Measurements from ENCODE around the gene C4B.
"Not testable (repeated sequence)": the region's sequence is repeated elsewhere in the genome, so short reads cannot be mapped to it uniquely, and the experiment has no call there.

Gene C4B

GRCh38 chr6:31996385-31996784 is 18.2 kb upstream of the C4B start:
- not testable (repeated sequence) for H3K27ac Mint-ChIP-seq; H3K9me3 Mint-ChIP-seq; DNase-seq; H3K27me3 Mint-ChIP-seq (ENCODE audit: low read depth, poor library complexity); H3K4me1 Mint-ChIP-seq; H3K4me3 Mint-ChIP-seq; H3K36me3 Mint-ChIP-seq (ENCODE audit: low read depth)

GRCh38 chr6:32002546-32003268 is 11.9 kb upstream of the C4B start:
- H3K27ac Mint-ChIP-seq; H3K4me3 Mint-ChIP-seq; H3K36me3 Mint-ChIP-seq (ENCODE audit: low read depth); H3K27me3 Mint-ChIP-seq (ENCODE audit: low read depth, poor library complexity); H3K4me1 Mint-ChIP-seq; DNase-seq; H3K9me3 Mint-ChIP-seq: not testable (repeated sequence)

- H3K4me1 Mint-ChIP-seq; H3K27me3 Mint-ChIP-seq (ENCODE audit: low read depth, poor library complexity); DNase-seq; H3K36me3 Mint-ChIP-seq (ENCODE audit: low read depth); H3K4me3 Mint-ChIP-seq; H3K9me3 Mint-ChIP-seq; H3K27ac Mint-ChIP-seq: not testable (repeated sequence)
Observed at GRCh38 chr6:32003301-32003700, 11.3 kb upstream of the C4B start.

- H3K4me3 Mint-ChIP-seq; DNase-seq; H3K27me3 Mint-ChIP-seq (ENCODE audit: low read depth, poor library complexity); H3K27ac Mint-ChIP-seq; H3K4me1 Mint-ChIP-seq; H3K9me3 Mint-ChIP-seq; H3K36me3 Mint-ChIP-seq (ENCODE audit: low read depth): not testable (repeated sequence)
Observed at GRCh38 chr6:32004393-32004792, 10.2 kb upstream of the C4B start.

GRCh38 chr6:32004864-32005537 is 9.6 kb upstream of the C4B start:
- H3K36me3 Mint-ChIP-seq (ENCODE audit: low read depth); H3K4me1 Mint-ChIP-seq; H3K27ac Mint-ChIP-seq; H3K4me3 Mint-ChIP-seq; H3K27me3 Mint-ChIP-seq (ENCODE audit: low read depth, poor library complexity); H3K9me3 Mint-ChIP-seq; DNase-seq: not testable (repeated sequence)

GRCh38 chr6:32005538-32005880 is 9.1 kb upstream of the C4B start:
- H3K27me3 Mint-ChIP-seq (ENCODE audit: low read depth, poor library complexity); H3K27ac Mint-ChIP-seq; H3K36me3 Mint-ChIP-seq (ENCODE audit: low read depth); H3K4me3 Mint-ChIP-seq; DNase-seq; H3K9me3 Mint-ChIP-seq; H3K4me1 Mint-ChIP-seq: not testable (repeated sequence)

- H3K4me3 Mint-ChIP-seq; H3K9me3 Mint-ChIP-seq; H3K27me3 Mint-ChIP-seq (ENCODE audit: low read depth, poor library complexity); H3K36me3 Mint-ChIP-seq (ENCODE audit: low read depth); H3K4me1 Mint-ChIP-seq; H3K27ac Mint-ChIP-seq; DNase-seq: not testable (repeated sequence)
Observed at GRCh38 chr6:32005991-32006529, 8.5 kb upstream of the C4B start.

- H3K27me3 Mint-ChIP-seq (ENCODE audit: low read depth, poor library complexity); H3K4me3 Mint-ChIP-seq; H3K36me3 Mint-ChIP-seq (ENCODE audit: low read depth); DNase-seq; H3K27ac Mint-ChIP-seq; H3K4me1 Mint-ChIP-seq; H3K9me3 Mint-ChIP-seq: not testable (repeated sequence)
Observed at GRCh38 chr6:32007086-32007485, 7.5 kb upstream of the C4B start.

GRCh38 chr6:32008037-32008436 is 6.6 kb upstream of the C4B start:
- not testable (repeated sequence) for H3K36me3 Mint-ChIP-seq (ENCODE audit: low read depth); H3K4me3 Mint-ChIP-seq; H3K4me1 Mint-ChIP-seq; H3K27me3 Mint-ChIP-seq (ENCODE audit: low read depth, poor library complexity); H3K9me3 Mint-ChIP-seq; H3K27ac Mint-ChIP-seq; DNase-seq

- DNase-seq; H3K9me3 Mint-ChIP-seq; H3K27ac Mint-ChIP-seq; H3K36me3 Mint-ChIP-seq (ENCODE audit: low read depth); H3K4me3 Mint-ChIP-seq; H3K4me1 Mint-ChIP-seq; H3K27me3 Mint-ChIP-seq (ENCODE audit: low read depth, poor library complexity): not testable (repeated sequence)
Observed at GRCh38 chr6:32008616-32009015, 6.0 kb upstream of the C4B start.

- not testable (repeated sequence) for H3K27ac Mint-ChIP-seq
Observed at GRCh38 chr6:32009537-32009936, 5.1 kb upstream of the C4B start.

GRCh38 chr6:32010856-32011530 is 3.6 kb upstream of the C4B start:
- not testable (repeated sequence) for DNase-seq; H3K4me1 Mint-ChIP-seq; H3K9me3 Mint-ChIP-seq; H3K27me3 Mint-ChIP-seq (ENCODE audit: low read depth, poor library complexity); H3K27ac Mint-ChIP-seq; H3K4me3 Mint-ChIP-seq; H3K36me3 Mint-ChIP-seq (ENCODE audit: low read depth)

More at GRCh38 chr6:32009537-32009936, 5.1 kb upstream of the C4B start:
- H3K4me1 Mint-ChIP-seq; DNase-seq; H3K27me3 Mint-ChIP-seq (ENCODE audit: low read depth, poor library complexity); H3K9me3 Mint-ChIP-seq; H3K4me3 Mint-ChIP-seq; H3K36me3 Mint-ChIP-seq (ENCODE audit: low read depth): not testable (repeated sequence)

- H3K36me3 Mint-ChIP-seq (ENCODE audit: low read depth); H3K4me1 Mint-ChIP-seq; DNase-seq; H3K27ac Mint-ChIP-seq; H3K9me3 Mint-ChIP-seq; H3K27me3 Mint-ChIP-seq (ENCODE audit: low read depth, poor library complexity); H3K4me3 Mint-ChIP-seq: not testable (repeated sequence)
Observed at GRCh38 chr6:32012941-32013617, 1.5 kb upstream of the C4B start.

- not testable (repeated sequence) for H3K27ac Mint-ChIP-seq; H3K36me3 Mint-ChIP-seq (ENCODE audit: low read depth); H3K4me3 Mint-ChIP-seq; H3K4me1 Mint-ChIP-seq; H3K27me3 Mint-ChIP-seq (ENCODE audit: low read depth, poor library complexity); DNase-seq; H3K9me3 Mint-ChIP-seq
Observed at GRCh38 chr6:32013738-32014137, 857 bp upstream of the C4B start.

Data from nephron progenitor cell (in vitro differentiated cells).